Posterior vena cava (tissue), 2 donors: ENCODE measurements around the gene TNFSF9. TPM values are rescaled to one million over a fixed set of nuclear protein-coding genes. Genes with fewer than 3 reads are reported as not detected.
"Not testable (repeated sequence)": the region's sequence is repeated elsewhere in the genome, so short reads cannot be mapped to it uniquely, and the experiment has no call there.

Experiments used
- DNase-seq: peaks from one replicate; pipeline ENCODE4 v3.0.0-alpha.2; 2020; ENCODE audit warnings: low spot score
- intact Hi-C, 2 donors: fragments of 100-400 bp; cut with DNase I; formaldehyde crosslinking; loops; one replicate each; pipeline versions ENCODE4 v1.14.1 to v1.14.2; 2022 to 2023
- total RNA-seq, 2 donors: library from RNA; stranded (reverse); fragmentation: NEBNext Ultra II Directional; extraction: Animal tissue kit (Norgen Biotek cat#: 25700); gene quantifications; one replicate each; pipeline ENCODE4 v1.2.1, GENCODE V29; 2021
- donor health status: DM: yes; HTN: yes; CAD: no.
- donor health status: DM: yes; HTN: yes; CAD: no.

TNFSF9 gene
- total RNA-seq, 2 donors from 2014 or later = 0.42 to 0.67 TPM

DNA sequence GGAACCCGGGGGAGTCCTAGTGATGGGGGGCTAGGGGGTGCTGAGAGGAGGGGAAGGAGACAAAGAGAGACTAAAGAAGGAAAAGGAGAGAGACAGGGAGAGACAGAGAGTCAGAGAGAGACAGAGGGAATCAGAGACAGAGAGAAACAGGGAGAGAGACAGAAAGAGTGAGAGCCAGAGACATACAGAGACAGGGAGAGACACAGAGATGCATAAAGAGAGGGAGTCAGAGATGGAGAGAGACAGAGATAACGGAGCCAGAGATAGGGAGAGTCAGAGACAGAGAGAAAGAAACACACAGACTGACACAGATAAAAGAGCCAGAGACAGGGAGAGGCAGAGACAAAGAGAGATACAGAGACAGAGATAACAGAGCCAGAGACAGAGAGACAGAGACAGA is 1.5 kb upstream of the TNFSF9 start:
- no peak for DNase-seq
- intact Hi-C loops = loop anchor here in 1 of 2 donors (10.0 kb wide), 1 partner anchor 95 kb away; no protein-coding TSS in a partner anchor

- intact Hi-C loops = loop anchor here in 1 of 2 donors (10.0 kb wide), 1 partner anchor 95 kb away; no protein-coding TSS in a partner anchor
- no peak for DNase-seq
These were observed 865 bp upstream of the TNFSF9 start for GRCh38 chr19:6529937-6530385.

DNA sequence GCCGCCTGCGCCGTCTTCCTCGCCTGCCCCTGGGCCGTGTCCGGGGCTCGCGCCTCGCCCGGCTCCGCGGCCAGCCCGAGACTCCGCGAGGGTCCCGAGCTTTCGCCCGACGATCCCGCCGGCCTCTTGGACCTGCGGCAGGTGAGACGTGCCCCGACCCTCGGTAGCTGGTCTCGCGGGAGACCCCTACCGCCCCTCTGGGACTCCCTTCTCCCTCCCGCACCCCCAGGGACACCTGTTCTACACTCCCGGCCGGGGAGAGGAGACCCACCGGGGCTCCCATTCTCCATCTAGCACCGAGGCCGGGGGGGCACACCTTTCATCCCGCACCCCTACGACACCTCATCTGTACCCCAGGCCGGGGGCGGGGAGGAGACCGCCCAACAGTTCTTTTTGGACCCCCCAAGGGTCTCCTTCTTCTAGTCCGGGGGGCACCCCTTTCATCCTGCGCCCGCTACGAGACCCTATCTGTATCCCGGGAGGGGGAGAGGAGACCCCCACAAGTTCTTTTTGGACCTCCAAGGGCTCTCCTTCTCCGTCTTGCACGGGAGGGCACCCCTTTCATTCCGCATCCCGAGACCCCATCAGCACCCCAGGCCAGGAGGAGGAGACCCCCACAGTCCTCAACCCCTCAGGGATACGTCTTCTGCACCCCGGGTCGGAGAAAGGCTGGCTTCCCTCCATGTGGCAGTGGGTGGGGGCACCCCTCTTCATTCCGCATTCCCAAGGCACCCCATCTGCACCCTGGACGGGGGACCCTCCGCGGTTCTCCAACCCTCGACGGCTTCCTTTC is 533 bp downstream of the TNFSF9 start:
- intact Hi-C loops = no loop called here
- no peak for DNase-seq

- intact Hi-C loops = no loop called here
- no peak for DNase-seq
These were observed 1.1 kb downstream of the TNFSF9 start for GRCh38 chr19:6531956-6532243.

GRCh38 chr19:6532244-6532999 is 1.6 kb downstream of the TNFSF9 start:
- intact Hi-C loops = no loop called here
- DNase-seq = no peak

DNA sequence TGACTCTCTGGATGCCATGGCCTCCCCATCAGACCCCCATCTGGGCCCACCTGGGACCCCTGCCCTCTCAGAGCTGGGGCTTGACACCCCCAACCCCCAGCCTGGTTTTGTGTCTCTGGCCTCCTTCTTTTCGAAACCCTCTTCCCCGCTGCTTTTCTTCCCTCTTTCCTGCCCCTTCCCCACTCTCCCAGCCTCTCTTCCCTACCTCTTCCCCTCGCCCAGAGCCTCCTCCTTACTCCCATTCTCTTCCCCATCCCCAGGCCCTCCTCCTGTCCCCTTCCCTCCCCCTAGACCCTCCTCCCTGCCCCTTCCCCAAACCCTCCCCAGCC is 2.1 kb downstream of the TNFSF9 start:
- intact Hi-C loops = no loop called here
- DNase-seq = no peak

DNA sequence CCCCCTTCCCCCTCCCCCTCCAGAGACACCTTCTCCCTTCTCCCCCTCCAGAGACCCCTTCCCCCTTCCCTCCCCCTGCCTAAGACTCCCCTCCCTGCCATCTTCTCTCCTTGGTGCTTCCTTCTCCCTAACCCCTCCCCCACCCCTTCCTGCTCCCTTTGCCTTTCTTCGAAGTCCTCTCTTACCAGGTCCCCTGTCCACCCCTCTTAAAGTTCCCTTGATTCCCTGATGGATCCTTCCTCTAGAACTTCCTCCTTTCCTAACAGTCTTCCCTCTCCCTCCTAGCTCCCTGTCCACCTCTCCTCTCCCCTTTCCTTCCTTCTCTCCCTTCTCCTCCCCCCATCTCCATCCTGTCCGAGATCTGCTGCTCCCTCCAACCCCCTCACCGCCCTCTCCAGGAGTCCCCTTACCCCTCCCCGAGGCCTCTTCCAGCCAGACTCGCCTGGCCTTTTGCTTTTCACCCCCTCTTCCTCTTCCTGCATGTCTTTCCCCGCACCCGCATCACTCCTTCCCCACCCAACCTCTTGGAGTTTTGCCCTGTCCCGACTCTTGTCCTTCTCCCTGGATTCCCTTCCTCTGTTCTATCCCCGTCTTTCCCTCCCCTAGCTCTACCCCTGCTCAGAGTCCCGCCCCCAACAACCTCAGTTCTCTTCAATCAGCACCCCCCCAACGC is 3.1 kb downstream of the TNFSF9 start:
- intact Hi-C loops = no loop called here
- no peak for DNase-seq

GRCh38 chr19:6534451-6535093 is 3.7 kb downstream of the TNFSF9 start:
- intact Hi-C loops = loop anchor here in 1 of 2 donors (5.0 kb wide), 1 partner anchor 858 kb away; no protein-coding TSS in a partner anchor
- no peak for DNase-seq

- DNase-seq = peak; percentile 29
- intact Hi-C loops = loop anchor here in 1 of 2 donors (5.0 kb wide), 1 partner anchor 857 kb away; no protein-coding TSS in a partner anchor
These were observed 4.8 kb downstream of the TNFSF9 start for GRCh38 chr19:6535558-6536137.

- intact Hi-C loops = loop anchor here in 1 of 2 donors (5.0 kb wide), 1 partner anchor 853 kb away; no protein-coding TSS in a partner anchor
- DNase-seq = peak; percentile 17
These were observed 8.7 kb downstream of the TNFSF9 start for GRCh38 chr19:6539514-6539913.

GRCh38 chr19:6540918-6541689 is 10.3 kb downstream of the TNFSF9 start:
- intact Hi-C loops = no loop called here
- DNase-seq = no peak

GRCh38 chr19:6543866-6544347 is 13.1 kb downstream of the TNFSF9 start:
- intact Hi-C loops = no loop called here
- no peak for DNase-seq

GRCh38 chr19:6550679-6551078 is 19.9 kb downstream of the TNFSF9 start:
- intact Hi-C loops, DNase-seq: not testable (repeated sequence)

DNA sequence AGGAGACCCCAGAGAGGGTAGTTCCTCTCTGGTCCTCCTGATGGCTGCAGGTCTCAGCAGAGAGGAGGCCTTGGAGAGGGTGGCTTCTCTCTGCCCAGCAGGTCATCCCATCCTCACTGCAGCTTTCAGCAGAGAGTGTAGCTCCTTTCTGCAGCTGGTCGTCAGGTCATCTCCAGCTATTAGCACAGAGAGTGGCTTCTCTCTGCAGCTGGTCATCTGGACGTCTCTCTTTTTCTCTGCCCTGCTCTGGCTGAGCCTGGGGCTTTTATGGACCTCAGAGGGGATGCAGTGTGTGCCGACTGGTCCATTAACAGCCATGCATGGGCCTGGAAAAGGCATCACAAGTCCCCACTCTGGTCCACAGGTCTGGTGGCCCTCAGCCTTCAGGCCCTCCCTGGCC is 20.3 kb downstream of the TNFSF9 start:
- intact Hi-C loops = no loop called here
- DNase-seq = no peak

- no peak for DNase-seq
- intact Hi-C loops = no loop called here
These were observed 21.0 kb downstream of the TNFSF9 start for GRCh38 chr19:6551607-6552450.

- intact Hi-C loops = no loop called here
- DNase-seq = no peak
These were observed 25.2 kb downstream of the TNFSF9 start for GRCh38 chr19:6556043-6556449.

- intact Hi-C loops = no loop called here
- no peak for DNase-seq
These were observed 25.8 kb downstream of the TNFSF9 start for GRCh38 chr19:6556480-6557195.
